ENCODE data around the gene NEK5.
"Not testable (repeated sequence)": the region's sequence is repeated elsewhere in the genome, so short reads cannot be mapped to it uniquely, and the experiment has no call there.

The NEK5 gene

DNA sequence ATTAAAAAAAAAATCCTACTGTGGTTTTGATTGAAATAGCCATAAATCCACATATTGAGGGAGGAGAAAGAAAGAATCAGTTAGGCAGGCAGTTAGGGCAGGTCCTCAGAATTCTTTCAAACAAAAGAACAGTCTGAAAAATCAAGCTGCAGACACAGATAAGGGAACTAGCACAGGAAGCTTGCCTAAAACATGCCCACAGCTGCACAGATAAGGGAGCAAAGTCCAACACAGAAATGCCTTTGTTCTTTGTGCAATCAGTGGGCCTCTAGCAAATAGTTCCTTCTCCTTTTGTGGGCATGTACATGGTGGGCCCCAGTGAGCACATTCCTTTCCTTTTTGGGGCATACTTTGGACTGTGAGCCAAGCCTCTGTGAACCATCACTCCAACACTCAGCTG lies 61.6 kb downstream of the NEK5 start:
- DNase-seq: no peak

- no peak for DNase-seq
These were observed 67.3 kb downstream of the NEK5 start for GRCh38 chr13:52061587-52061986.

- DNase-seq: not testable (repeated sequence)
These were observed 67.8 kb downstream of the NEK5 start for GRCh38 chr13:52061064-52061463.

DNA sequence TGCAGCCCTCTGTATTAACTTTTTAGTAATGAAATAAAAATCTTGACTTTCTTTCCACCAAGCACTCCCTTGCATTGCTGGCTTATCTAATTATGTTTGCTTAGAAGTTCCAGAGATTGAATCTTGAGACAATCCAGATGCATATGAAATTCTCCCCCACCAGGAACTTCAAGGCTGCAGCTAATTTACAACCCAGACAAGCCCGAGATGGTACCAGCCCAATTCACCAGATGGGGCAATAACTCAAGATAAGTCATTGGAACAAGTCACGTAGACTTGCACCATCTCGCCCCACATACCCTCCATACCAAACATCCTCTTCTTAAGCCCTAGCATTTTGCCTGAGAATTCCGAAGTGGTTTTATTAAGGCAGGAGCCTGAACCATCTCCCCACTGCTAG lies 75.4 kb downstream of the NEK5 start:
- no peak for DNase-seq

DNA sequence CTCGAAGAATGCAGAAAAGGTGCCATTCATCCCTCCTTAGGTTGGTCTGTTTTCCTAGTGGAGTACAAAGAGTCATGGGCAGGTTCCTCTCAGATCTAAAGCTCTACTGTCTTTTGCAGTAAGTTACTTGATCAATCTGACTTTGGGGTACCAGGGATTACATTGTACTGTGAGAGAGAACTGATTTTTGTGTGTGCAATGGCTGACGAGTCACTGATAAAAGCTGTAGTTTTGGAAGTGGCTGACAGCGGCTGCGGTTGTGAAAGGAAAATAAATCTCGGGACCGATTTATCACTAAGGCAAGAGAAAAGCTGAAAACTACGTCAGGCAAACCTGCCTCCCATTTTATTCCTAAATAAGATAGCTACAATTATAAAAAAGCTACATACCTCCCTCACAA lies 77.5 kb downstream of the NEK5 start:
- no peak for DNase-seq

DNA sequence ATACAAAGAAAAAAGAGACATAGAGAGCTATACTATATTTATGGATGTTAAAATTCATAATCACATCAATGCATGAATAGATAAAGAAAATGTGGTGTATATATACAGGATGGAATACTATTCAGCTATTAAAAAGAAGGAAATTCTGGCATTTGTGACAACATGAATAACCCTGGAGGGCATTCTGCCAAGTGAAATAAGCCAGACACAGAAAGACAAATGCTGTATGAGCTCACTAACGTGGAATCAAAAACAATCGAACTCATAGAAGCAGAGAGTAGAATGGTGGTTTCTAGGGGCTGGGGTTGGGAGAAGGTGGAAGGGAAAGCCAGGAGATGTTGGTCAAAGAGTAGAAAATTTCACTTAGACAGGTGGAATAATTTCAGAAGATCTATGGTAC lies 80.4 kb downstream of the NEK5 start:
- no peak for DNase-seq

GRCh38 chr13:52047463-52047862 lies 81.4 kb downstream of the NEK5 start:
- no peak for DNase-seq

GRCh38 chr13:52043675-52044074 lies 85.2 kb downstream of the NEK5 start:
- DNase-seq: no peak

DNA sequence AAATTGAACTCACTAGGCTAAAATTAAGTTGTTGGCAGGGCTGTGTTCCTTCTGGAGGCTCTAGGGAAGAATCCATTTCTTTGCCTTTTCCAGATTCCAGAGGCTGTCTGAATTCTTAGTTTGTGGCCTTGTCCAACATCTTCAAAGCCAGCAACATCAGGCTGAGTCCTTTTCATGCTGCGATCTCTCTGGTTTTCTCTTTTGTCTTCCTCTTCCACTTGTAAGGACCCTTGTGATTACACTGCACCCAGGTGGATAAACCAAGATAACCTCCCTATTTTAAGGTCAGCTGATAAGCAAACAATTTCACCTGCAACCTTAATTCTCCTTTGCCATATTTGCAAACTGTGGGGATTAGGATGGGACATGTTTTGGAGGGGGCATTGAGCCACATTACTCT lies 92.8 kb downstream of the NEK5 start:
- DNase-seq: no peak

GRCh38 chr13:52034616-52035226 lies 94.2 kb downstream of the NEK5 start:
- DNase-seq: no peak

- no peak for DNase-seq
These were observed 95.8 kb downstream of the NEK5 start for GRCh38 chr13:52033039-52033438.

GRCh38 chr13:52030401-52030800 lies 98.5 kb downstream of the NEK5 start:
- DNase-seq: not testable (repeated sequence)

GRCh38 chr13:52029569-52029968 lies 99.3 kb downstream of the NEK5 start:
- DNase-seq: no peak

- no peak for DNase-seq
These were observed 101.0 kb downstream of the NEK5 start for GRCh38 chr13:52027832-52028231.

GRCh38 chr13:52026246-52026626 lies 102.6 kb downstream of the NEK5 start:
- no peak for DNase-seq

GRCh38 chr13:52025475-52026245 lies 103.2 kb downstream of the NEK5 start:
- DNase-seq: no peak

GRCh38 chr13:52024481-52024880 lies 104.4 kb downstream of the NEK5 start, which contains the start of gene UTP14C:
Gene UTP14C, plus strand, starts transcription at chr13:52024691. Its CDS starts 4,114 bp downstream, at chr13:52028805.
- no peak for DNase-seq

- no peak for DNase-seq
These were observed 106.5 kb downstream of the NEK5 start for GRCh38 chr13:52022356-52022755.

GRCh38 chr13:52020191-52020590 lies 108.7 kb downstream of the NEK5 start:
- no peak for DNase-seq

- DNase-seq: no peak
These were observed 112.6 kb downstream of the NEK5 start for GRCh38 chr13:52016296-52016695.

DNA sequence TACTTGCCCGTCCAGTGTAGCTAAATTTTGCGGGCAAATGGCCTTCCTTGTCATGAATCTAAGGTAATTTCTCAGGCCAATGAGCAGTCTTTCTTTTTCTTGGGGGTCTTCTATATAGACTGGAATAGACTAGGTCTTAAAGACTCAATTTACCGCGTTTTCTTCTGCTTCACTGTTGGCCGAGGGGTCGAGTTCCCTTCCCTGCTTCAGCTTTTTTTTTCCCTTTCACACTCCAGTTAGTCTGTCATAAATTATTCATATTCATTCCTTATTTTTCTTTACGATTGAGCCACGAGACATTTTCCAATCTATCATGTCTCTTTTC lies 116.4 kb downstream of the NEK5 start:
- no peak for DNase-seq

GRCh38 chr13:52011632-52012511 lies 117.0 kb downstream of the NEK5 start, which contains the start of gene ALG11:
Gene ALG11, plus strand, starts transcription at chr13:52012398. Its CDS starts 21 bp downstream, at chr13:52012419.
- peak; percentile 94 for DNase-seq

GRCh38 chr13:52010890-52011631 lies 117.8 kb downstream of the NEK5 start, which contains the start of gene ATP7B:
Gene ATP7B, minus strand, starts transcription at chr13:52011450. Its CDS starts 113 bp downstream, at chr13:52011337.
- DNase-seq: no peak
